Stimulated activated naive B cell treated with anti-CD40 and anti-IgM and Interleukin-4, amounts not matched to agents 10 μg/mL and 1 μg/mL and 100 μg/mL, for 72 hours (primary cell): ENCODE measurements around the gene TAF1B.
A peak's percentile ranks its signal among the peaks of the same experiment; 100 is the strongest.
"Not testable (repeated sequence)": the region's sequence is repeated elsewhere in the genome, so short reads cannot be mapped to it uniquely, and the experiment has no call there.

ENCODE experiments used
- ATAC-seq, 2 donors: fragments of 150-1000 bp; cut with Tn5 transposase; replicated peaks; 2 replicates each; pipeline ENCODE4 v1.10.0; 2021; ENCODE audit warnings: moderate library complexity in 1 of 2
- DNase-seq: peaks from one replicate; pipeline ENCODE4 v3.0.0; 2021
- H3K27ac Mint-ChIP-seq: one replicate; pipeline ENCODE4 v1.8.0; 2022; ENCODE audit warnings: mild to moderate bottlenecking, mixed read lengths
- H3K27me3 Mint-ChIP-seq, 2 donors: one replicate each; pipeline ENCODE4 v1.8.0; 2022; ENCODE audit warnings: mixed read lengths in 2 of 2
- H3K36me3 Mint-ChIP-seq, 2 donors: one replicate each; pipeline ENCODE4 v1.8.0; 2022; ENCODE audit warnings: mixed read lengths in 2 of 2, mild to moderate bottlenecking in 1 of 2
- H3K4me1 Mint-ChIP-seq, 2 donors: one replicate each; pipeline ENCODE4 v1.8.0; 2022; ENCODE audit warnings: mixed read lengths in 2 of 2, mild to moderate bottlenecking in 1 of 2
- H3K4me3 Mint-ChIP-seq, 2 donors: one replicate each; pipeline ENCODE4 v1.8.0; 2022; ENCODE audit warnings: mild to moderate bottlenecking in 2 of 2, mixed read lengths in 2 of 2, moderate library complexity in 1 of 2
- H3K9me3 Mint-ChIP-seq, 2 donors: one replicate each; pipeline ENCODE4 v1.8.0; 2022; ENCODE audit warnings: mixed read lengths in 2 of 2, mild to moderate bottlenecking in 1 of 2

Gene TAF1B

DNA sequence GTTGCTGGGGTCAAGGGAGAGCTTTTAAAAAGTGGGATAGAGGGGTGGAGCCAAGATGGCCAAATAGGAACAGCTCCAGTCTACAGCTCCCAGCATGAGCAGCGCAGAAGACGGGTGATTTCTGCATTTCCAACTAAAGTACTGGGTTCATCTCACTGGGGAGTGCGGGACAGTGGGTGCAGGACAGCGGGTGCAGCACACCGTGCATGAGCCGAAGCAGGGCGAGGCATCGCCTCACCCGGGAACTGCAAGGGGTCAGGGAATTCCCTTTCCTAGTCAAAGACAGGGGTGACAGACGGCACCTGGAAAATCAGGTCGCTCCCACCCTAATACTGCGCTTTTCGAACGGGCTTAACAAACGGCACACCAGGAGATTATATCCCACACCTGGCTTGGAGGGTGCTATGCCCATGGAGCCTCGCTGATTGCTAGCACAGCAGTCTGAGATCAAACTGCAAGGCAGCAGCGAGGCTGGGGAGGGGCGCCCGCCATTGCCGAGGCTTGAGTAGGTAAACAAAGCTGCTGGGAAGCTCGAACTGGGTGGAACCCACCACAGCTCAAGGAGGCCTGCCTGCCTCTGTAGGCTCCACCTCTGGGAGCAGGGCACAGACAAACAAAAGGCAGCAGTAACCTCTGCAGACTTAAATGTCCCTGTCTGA, 17.8 kb downstream of the TAF1B start:
- not testable (repeated sequence) for H3K4me3 Mint-ChIP-seq, H3K4me1 Mint-ChIP-seq, DNase-seq, H3K27ac Mint-ChIP-seq, H3K27me3 Mint-ChIP-seq, ATAC-seq
- H3K9me3 Mint-ChIP-seq: peaks cover 23 to 25% of the 10 kb centered on the region in 2 donors
- H3K36me3 Mint-ChIP-seq: peaks cover 49 to 63% of the 10 kb centered on the region in 2 donors

DNA sequence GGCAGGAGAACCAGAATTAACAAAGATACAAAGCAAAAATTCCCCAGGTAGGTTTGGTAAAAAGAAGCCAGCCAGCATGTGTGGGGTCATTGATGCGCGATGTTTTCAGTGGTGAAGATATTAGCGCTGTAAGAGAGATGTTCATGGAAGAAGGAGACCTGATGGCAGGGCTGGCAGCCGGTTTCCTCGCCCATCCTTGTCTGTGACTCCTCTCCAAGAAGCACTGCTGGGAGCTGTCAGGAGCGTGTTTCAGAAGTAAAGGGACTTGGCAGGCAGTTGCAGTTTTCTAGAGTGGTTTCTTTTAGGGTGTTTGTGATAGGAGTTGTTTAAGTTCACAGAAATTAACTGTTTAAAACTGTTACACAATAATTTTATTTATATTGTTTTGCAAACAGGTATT, 24.6 kb downstream of the TAF1B start:
- H3K9me3 Mint-ChIP-seq: peaks cover 4 to 7% of the 10 kb centered on the region in 2 donors
- peaks cover 19 to 30% of the 10 kb centered on the region in 2 donors for H3K36me3 Mint-ChIP-seq
- no peaks in the 10 kb centered on the region for H3K27me3 Mint-ChIP-seq
- DNase-seq (no peak), ATAC-seq (no peak)
- H3K27ac Mint-ChIP-seq: no peak overlapping the region
- H3K4me3 Mint-ChIP-seq: no peak overlapping the region
- no peaks in the 10 kb centered on the region for H3K4me1 Mint-ChIP-seq

DNA sequence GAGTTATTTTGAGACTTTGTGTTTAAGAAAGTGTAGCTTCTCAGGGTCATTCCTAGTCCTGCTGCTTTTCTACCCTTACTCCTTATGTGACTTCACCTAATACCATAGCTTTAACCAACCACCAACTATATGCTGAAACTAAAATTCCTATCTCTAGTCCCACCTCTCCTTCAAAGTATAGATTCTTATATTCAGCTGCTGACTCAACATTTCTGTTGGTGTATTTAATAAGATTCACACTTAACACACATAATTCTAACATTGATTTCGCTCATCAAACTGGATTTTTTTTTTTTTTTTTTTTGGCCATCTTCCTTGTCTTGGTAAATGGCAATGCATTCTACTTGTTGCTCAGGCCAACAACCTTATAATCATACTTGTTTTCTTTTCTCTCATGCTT, 30.1 kb downstream of the TAF1B start:
- no peak for ATAC-seq
- H3K4me1 Mint-ChIP-seq: no peaks in the 10 kb centered on the region
- no peak overlapping the region for H3K27ac Mint-ChIP-seq
- no peaks in the 10 kb centered on the region for H3K27me3 Mint-ChIP-seq
- H3K36me3 Mint-ChIP-seq: peaks cover 38 to 54% of the 10 kb centered on the region in 2 donors
- H3K9me3 Mint-ChIP-seq: no peaks in the 10 kb centered on the region
- DNase-seq: no peak
- H3K4me3 Mint-ChIP-seq: no peak overlapping the region

DNA sequence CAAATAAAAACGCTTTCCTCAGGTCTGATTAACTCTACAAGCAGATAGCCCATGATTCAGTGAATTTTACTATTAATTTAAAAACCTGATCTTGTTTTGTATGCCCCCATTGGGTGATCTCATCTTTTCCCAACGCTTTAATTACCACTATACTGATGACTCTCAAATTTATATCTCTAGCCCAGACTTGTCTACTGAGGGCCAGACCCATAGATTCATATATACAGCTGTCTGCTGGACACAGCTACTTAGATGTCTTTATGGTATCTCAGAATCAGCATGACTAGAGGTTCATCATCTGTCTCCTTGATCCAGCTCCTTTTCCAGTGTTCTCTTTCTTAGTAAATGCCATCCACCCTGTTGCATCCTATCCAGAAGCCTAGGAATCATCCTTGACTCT, 33.8 kb downstream of the TAF1B start:
- H3K9me3 Mint-ChIP-seq: no peaks in the 10 kb centered on the region
- no peak overlapping the region for H3K27ac Mint-ChIP-seq
- H3K27me3 Mint-ChIP-seq: no peaks in the 10 kb centered on the region
- DNase-seq: no peak
- H3K36me3 Mint-ChIP-seq: peaks cover 38 to 55% of the 10 kb centered on the region in 2 donors
- ATAC-seq: no peak
- peaks cover 5 to 9% of the 10 kb centered on the region in 2 donors for H3K4me1 Mint-ChIP-seq
- H3K4me3 Mint-ChIP-seq: no peak overlapping the region

DNA sequence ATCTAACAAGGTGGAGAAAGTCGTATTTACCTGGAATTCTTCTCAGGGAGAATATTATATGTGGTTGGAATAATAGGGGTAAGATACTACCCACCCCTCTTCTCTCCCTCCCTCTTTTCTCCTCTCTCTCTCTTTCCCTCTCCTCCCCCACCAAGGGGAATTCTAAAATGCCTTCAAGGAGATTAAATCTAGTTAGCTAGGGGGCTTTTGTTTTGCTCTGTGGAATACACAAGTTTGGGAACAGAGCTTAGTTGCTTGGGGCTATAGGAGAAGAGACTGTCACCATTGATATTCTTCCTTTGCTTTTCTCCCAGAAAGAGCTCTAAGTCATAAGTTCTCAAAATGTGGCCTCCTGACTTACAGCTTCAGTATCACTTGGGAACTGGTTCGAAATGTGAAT, 34.5 kb downstream of the TAF1B start:
- DNase-seq: no peak
- no peak for ATAC-seq
- H3K9me3 Mint-ChIP-seq: no peaks in the 10 kb centered on the region
- peaks cover 5 to 9% of the 10 kb centered on the region in 2 donors for H3K4me1 Mint-ChIP-seq
- H3K27ac Mint-ChIP-seq: no peak overlapping the region
- H3K4me3 Mint-ChIP-seq: no peak overlapping the region
- H3K27me3 Mint-ChIP-seq: no peaks in the 10 kb centered on the region
- peaks cover 38 to 55% of the 10 kb centered on the region in 2 donors for H3K36me3 Mint-ChIP-seq

DNA sequence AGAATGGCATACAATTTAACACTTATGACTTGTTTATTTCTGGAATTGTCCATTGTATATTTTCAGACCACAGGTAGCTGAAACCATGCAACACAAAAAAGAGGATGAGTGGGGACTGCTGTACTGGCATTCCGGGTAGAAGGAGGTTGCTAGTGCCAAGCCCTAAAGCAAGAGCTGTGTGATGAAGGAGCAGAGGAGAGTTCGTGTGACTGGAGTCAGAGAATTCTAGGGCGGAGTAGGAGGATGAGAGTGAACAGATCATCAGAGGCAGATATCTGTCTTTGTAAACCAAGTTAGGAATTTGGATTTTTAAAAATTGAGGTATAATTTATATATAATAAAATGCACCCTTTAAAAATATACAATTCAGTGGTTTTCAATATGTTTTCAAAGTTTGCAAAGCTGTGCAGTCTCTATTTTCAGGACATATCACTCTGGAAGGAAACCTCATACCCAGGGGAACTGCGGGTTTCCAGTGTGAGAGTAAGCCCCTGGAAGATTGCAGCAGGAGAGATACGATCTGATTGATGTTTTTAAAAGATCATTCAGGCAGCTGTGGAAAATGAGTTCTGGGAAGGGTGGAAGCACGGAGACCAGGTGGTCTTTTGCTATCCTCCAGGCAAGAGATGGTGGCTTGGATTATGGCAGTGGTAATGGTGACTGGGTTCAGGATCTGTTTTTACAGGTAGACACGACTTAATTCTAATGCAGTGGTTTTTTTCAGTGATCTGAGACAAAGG, 36.4 kb downstream of the TAF1B start:
- H3K36me3 Mint-ChIP-seq: peaks cover 33 to 47% of the 10 kb centered on the region in 2 donors
- DNase-seq (no peak), ATAC-seq (no peak)
- H3K27ac Mint-ChIP-seq: peak overlapping the region; percentile 39
- H3K27me3 Mint-ChIP-seq: no peaks in the 10 kb centered on the region
- H3K4me1 Mint-ChIP-seq: peaks cover 5 to 9% of the 10 kb centered on the region in 2 donors
- H3K4me3 Mint-ChIP-seq: no peak overlapping the region
- no peaks in the 10 kb centered on the region for H3K9me3 Mint-ChIP-seq

DNA sequence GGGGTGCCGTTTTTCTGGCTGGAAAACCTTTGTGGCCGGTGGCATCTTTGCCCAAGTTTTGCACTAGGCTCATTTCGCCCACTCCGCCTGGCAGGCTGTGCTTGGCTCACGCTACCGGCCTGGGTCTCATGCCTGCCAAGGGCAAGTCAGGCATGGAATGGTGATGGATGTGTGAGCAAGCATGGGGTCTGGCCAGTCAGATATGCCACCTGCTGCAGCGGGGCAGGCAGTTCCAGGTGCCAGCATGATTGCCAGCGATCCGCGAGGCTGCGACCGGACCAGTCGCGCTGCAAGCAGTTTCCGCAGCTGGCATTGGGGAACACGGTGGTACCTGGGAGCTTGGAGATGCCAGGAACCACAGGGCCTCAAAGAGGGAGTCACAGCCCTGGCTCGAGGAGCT, 40.6 kb downstream of the TAF1B start:
- Mint-ChIP-seq H3K4me1 (peaks cover 5 to 9% of the 10 kb centered on the region in 2 donors), H3K27me3 (no peaks in the 10 kb centered on the region), H3K4me3 (no peak overlapping the region), H3K27ac (no peak overlapping the region), H3K9me3 (peaks cover 11 to 12% of the 10 kb centered on the region in 2 donors), H3K36me3 (peaks cover 44 to 62% of the 10 kb centered on the region in 2 donors)
- no peak for ATAC-seq
- DNase-seq: no peak

DNA sequence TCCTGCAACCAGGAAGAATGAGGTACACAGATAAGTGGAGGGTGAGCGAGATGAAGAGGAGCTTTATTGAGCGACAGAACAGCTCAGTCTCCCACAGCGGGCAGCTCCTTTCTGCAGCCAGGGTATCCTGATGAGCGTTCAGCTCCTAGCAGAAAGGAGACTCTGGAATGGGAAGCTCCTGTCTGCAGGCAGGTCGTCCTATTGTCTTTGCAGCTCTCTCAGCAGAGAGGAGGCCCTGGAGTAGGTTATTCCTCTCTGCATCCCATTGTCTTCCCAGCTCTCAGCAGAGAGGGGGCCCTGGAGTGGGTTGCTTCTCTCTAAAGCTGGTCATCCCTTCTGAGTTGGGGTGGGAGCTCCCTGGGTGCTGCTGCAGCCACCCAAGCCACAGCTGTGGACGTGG, 41.2 kb downstream of the TAF1B start:
- no peak overlapping the region for H3K4me3 Mint-ChIP-seq
- no peak for DNase-seq
- no peaks in the 10 kb centered on the region for H3K27me3 Mint-ChIP-seq
- no peak overlapping the region for H3K27ac Mint-ChIP-seq
- ATAC-seq: no peak
- H3K4me1 Mint-ChIP-seq: peaks cover 3 to 14% of the 10 kb centered on the region in 2 donors
- H3K36me3 Mint-ChIP-seq: peaks cover 44 to 63% of the 10 kb centered on the region in 2 donors
- H3K9me3 Mint-ChIP-seq: peaks cover 11 to 12% of the 10 kb centered on the region in 2 donors

DNA sequence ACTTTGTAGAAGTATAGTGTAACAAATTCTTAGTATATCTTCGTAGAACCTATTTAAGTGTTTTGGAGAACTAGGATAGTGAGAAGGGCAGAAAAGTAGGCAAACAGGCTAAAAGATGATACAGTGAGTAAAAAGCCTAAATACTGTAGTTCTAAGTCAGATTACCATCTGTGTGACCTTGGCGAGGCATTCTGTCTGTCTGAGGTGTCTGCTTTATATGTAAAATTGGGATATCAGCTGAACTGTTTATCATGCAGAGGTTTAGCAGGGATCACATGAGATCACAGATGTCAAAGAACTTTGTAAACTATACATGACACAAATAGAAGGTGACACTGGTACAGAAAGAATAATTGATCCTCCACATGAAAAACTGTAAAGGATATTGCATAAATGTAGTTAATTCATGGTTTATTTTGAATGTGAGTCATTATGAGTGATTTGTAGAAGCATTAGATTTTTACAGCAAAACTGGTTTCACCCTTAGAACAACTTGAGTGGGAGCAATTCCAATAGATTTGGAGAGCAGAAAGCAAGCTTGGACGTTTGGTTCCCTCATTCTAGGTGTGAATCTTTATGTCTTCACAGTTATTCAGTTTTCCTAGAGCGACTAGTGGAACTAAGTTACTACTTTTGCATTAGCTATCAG, 41.9 kb downstream of the TAF1B start:
- ATAC-seq (no peak), DNase-seq (no peak)
- peaks cover 3 to 21% of the 10 kb centered on the region in 2 donors for H3K4me1 Mint-ChIP-seq
- H3K27me3 Mint-ChIP-seq: no peaks in the 10 kb centered on the region
- H3K27ac Mint-ChIP-seq: no peak overlapping the region
- H3K9me3 Mint-ChIP-seq: peaks cover 11 to 12% of the 10 kb centered on the region in 2 donors
- no peak overlapping the region for H3K4me3 Mint-ChIP-seq
- peaks cover 46 to 64% of the 10 kb centered on the region in 2 donors for H3K36me3 Mint-ChIP-seq

DNA sequence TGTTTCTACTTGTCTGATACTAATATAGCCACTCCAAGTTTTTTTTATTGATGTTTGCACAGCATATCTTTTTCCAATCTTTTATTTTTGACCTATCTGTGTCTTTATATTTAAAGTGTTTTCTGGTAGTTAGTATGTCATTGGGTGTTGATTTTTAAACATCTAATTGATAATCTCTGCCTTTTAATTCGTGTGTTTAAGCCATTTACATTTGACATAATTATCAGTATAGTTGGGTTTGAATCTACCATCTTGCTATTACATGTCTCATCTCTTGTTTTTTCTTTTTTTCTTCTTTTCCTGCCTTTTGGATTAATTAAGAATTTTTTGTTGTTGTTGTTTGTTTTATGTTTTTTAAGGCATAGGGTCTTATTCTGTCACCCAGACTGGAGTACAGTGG, 44.2 kb downstream of the TAF1B start:
- H3K36me3 Mint-ChIP-seq: peaks cover 44 to 65% of the 10 kb centered on the region in 2 donors
- no peak for ATAC-seq
- no peak overlapping the region for H3K27ac Mint-ChIP-seq
- peaks cover 11 to 12% of the 10 kb centered on the region in 2 donors for H3K9me3 Mint-ChIP-seq
- no peak for DNase-seq
- H3K27me3 Mint-ChIP-seq: no peaks in the 10 kb centered on the region
- H3K4me3 Mint-ChIP-seq: no peak overlapping the region
- peaks cover 0 to 11% of the 10 kb centered on the region in 2 donors for H3K4me1 Mint-ChIP-seq

DNA sequence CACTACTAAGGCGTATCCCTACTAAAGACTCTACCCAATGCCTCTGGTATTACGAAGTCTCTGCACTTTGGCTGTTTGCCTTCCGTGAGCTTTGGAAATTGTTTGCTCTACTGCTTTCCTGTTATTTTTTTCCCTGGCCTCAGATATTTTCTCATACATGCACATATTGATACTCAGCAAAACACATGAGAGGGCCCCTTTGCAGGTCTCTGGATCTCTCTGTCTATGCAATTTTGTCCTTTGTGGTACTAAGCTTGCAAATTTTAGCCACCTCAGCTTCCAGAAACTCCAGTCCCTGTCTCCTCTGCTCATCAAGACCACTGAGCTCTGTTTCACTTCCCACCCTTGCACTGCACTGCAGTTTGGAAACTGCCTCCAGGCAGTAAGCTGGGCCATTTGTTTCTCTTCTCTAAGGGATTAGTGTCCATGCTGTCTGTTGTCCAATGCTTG, 46.6 kb downstream of the TAF1B start:
- Mint-ChIP-seq H3K27ac (peak overlapping the region; percentile 28), H3K4me1 (peaks cover 0 to 11% of the 10 kb centered on the region in 2 donors), H3K36me3 (peaks cover 41 to 61% of the 10 kb centered on the region in 2 donors), H3K4me3 (no peak overlapping the region), H3K9me3 (peaks cover 11 to 12% of the 10 kb centered on the region in 2 donors), H3K27me3 (no peaks in the 10 kb centered on the region)
- ATAC-seq (no peak), DNase-seq (no peak)

DNA sequence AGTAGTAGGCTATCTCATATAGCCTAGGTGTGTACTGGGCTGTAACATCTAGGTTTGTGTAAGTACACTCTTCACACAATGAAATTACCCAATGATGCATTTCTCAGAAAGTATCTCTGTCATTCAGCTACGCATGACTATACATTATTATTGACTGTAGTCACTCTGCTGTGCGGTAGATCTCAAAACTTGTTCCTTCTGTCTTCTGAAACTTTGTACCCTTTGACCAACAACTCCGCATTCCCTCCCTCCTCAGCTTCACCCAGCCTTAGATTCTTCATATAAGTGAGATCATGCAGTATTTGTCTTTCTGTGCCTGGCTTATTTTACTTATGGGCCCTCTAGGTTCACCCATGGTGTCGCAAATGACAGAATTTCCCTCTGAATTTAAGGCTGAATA, 49.0 kb downstream of the TAF1B start:
- H3K4me3 Mint-ChIP-seq: no peak overlapping the region
- ATAC-seq: no peak

DNA sequence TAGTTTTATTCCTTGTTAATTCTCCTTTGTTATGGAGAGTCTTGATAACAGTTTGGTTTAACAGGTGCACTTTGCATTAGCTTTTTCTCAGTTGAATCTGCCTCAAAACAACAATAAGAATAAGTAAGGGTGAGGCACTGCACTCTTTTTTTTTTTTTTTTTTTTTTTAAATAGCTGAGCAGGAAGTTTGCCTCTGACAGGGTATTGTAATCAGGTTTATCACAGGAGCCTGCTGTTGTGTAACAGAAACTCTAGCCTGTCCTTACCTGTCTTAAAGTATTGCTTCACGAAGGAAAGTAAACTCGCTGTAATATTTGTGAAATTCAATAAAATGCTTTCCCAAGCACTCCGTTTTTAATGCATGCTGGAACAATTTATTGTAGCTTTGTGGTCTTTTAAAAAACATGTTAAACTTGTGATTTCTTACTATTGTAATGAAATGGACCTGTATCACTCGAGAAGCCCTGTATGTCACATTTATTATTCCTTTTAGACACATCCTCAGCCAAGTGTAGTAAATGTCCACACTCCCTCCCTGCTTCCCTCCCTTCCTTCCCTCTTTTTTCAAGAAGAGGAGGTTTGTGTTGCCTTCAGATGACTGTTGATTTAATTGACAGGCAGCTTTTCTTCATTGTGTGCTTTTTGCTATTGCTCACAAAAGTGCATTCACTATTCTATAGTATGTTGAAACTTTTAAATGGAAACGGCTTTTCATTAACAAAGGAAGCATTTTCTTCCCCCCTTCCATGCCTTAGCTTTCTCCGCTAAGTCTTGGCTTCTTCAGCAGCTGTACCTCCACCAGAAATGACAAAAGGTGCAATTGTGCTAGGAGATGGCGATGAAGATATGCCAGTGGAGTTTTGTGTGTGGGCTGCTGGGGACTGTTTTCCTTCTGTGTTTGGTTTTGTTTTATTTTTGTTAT, 52.7 kb downstream of the TAF1B start:
- no peak for DNase-seq
- H3K27me3 Mint-ChIP-seq: no peaks in the 10 kb centered on the region
- no peak overlapping the region for H3K4me3 Mint-ChIP-seq
- H3K9me3 Mint-ChIP-seq: no peaks in the 10 kb centered on the region
- H3K27ac Mint-ChIP-seq: no peak overlapping the region
- no peak for ATAC-seq
- H3K36me3 Mint-ChIP-seq: peaks cover 5 to 17% of the 10 kb centered on the region in 2 donors
- H3K4me1 Mint-ChIP-seq: no peaks in the 10 kb centered on the region

More for the DNA sequence above, 49.0 kb downstream of the TAF1B start:
- Mint-ChIP-seq H3K27me3 (no peaks in the 10 kb centered on the region), H3K36me3 (peaks cover 26 to 42% of the 10 kb centered on the region in 2 donors), H3K4me1 (peaks cover 0 to 11% of the 10 kb centered on the region in 2 donors), H3K27ac (no peak overlapping the region), H3K9me3 (peaks cover 9% of the 10 kb centered on the region in 2 donors)
- DNase-seq: no peak

DNA sequence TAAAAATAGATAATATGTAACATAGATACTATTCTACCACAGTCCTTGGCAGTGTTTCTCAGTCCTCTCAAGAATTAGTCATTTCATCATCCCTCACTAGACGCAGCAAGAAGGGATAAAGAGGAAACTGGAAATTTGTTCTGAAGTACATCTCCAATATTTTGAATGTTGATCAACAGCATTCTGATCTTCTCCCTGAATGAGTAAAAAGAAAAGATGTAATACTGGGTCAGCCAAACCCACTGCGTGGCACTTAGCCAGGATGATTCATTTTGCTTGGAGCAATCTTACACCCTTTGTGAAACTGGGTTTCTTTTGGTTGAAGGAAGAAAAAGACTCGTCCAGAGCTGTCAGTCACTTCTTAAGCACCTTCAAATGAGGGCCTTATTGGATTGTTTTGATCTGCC, 54.1 kb downstream of the TAF1B start:
- Mint-ChIP-seq H3K4me1 (no peaks in the 10 kb centered on the region), H3K27ac (no peak overlapping the region), H3K36me3 (peaks cover 5 to 14% of the 10 kb centered on the region in 2 donors), H3K9me3 (no peaks in the 10 kb centered on the region), H3K4me3 (no peak overlapping the region), H3K27me3 (no peaks in the 10 kb centered on the region)
- ATAC-seq (peak in 1 of 2 donors; percentile 25), DNase-seq (no peak)
